Prostate gland (tissue), 2 donors: ENCODE results near the gene MAP4K4. TPM values are rescaled to one million over a fixed set of nuclear protein-coding genes. Genes with fewer than 3 reads are reported as not detected.

Experiments
- DNase-seq: peaks from one replicate; pipeline ENCODE4 v3.0.0-alpha.2; 2019; ENCODE audit warnings: low spot score
- H3K27ac ChIP-seq, 2 donors: fragments of 200-600 bp; sonication (generic); 2 replicates each; pipeline ENCODE4 v1.5.1; 2017 to 2019
- H3K27me3 ChIP-seq: fragments of 200-600 bp; sonication (generic); replicated peaks from 2 replicates; pipeline ENCODE4 v1.5.1; 2019; ENCODE audit not compliant: insufficient read depth
- H3K36me3 ChIP-seq, 2 donors: fragments of 200-600 bp; sonication (generic); 1 replicate in 1 of 2; 2 replicates in 1 of 2; pipeline versions ENCODE4 v1.5.1 to v1.8.1; 2017 to 2019
- H3K4me1 ChIP-seq: fragments of 200-600 bp; sonication (generic); replicated peaks from 2 replicates; pipeline ENCODE4 v1.5.1; 2019
- H3K4me3 ChIP-seq, 2 donors: fragments of 200-600 bp; sonication (generic); 2 replicates each; pipeline ENCODE4 v1.5.1; 2017 to 2019
- H3K9me3 ChIP-seq: fragments of 200-600 bp; sonication (generic); 2 replicates; pipeline ENCODE4 v1.5.1; 2017
- POLR2A ChIP-seq: fragments of 450-650 bp; IDR thresholded peaks from one replicate; pipeline ENCODE4 v1.6.1; 2016; ENCODE audit warnings: antibody characterized with exemption, mild to moderate bottlenecking
- POLR2AphosphoS5 ChIP-seq: sonication (generic); formaldehyde crosslinking; IDR thresholded peaks from one replicate; pipeline ENCODE4 v1.6.1; 2017; ENCODE audit warnings: antibody characterized with exemption
- WGBS: methylation state at CpG from one replicate; pipeline ENCODE4 v1.1.5; 2018; 5-methylcytosine and 5-hydroxymethylcytosine counted together
- intact Hi-C: fragments of 100-400 bp; cut with DNase I; formaldehyde crosslinking; loops from one replicate; pipeline ENCODE4 v1.14.2; 2022
- total RNA-seq, 2 donors: library from RNA; depleted of rRNA; stranded (reverse); fragments of >200 nt; gene quantifications; one replicate each; pipeline ENCODE4 v1.1.0, GENCODE V29; 2016
- TF ChIP-seq, protein P1 (sequence below), 4 experiments: fragments of 200-600 bp in 2 of 4; fragments of 450-650 bp in 2 of 4; sonication (generic) in 2 of 4; IDR thresholded peaks; 1 replicate in 3 of 4; 2 replicates in 1 of 4; pipeline ENCODE4 v1.5.1; 2016 to 2019; ENCODE audit warnings: antibody characterized with exemption in 4 of 4, mild to moderate bottlenecking in 2 of 4, moderate library complexity in 2 of 4

Gene MAP4K4
- total RNA-seq, 2 donors from 2014 or later, result 23.6 to 107 TPM

DNA sequence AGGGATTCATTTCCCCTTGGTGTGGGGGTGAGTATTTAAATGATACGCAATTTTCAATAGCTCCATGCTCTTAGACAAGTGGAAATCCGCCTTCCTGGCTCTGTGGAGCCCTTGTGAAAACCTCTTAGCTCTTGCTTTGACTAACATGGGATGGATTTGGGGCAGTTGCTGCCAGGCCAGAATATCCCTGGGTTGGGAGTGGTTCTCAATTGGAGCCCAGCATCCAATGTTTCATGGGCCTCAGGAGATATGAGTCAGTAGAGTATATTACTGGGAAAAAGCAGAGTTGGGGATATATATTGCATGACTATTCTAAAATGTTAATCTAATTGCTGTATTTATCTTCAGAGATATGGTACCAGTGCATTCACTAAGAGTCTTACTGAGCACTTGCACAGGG, 189.8 kb downstream of the MAP4K4 start:
- DNase-seq, result no peak
- WGBS, result 98% methylated on average over 2 of the region's 2 CpGs
- H3K36me3 ChIP-seq, result no peaks in the 10 kb centered on the region
- no peak overlapping the region for H3K27ac ChIP-seq
- H3K27me3 ChIP-seq, result no peaks in the 10 kb centered on the region
- intact Hi-C loops, result loop anchor here (10.0 kb wide), 1 partner anchor 287 kb away; no protein-coding TSS in a partner anchor
- no peak overlapping the region for H3K4me3 ChIP-seq
- TF ChIP-seq, protein P1, sequence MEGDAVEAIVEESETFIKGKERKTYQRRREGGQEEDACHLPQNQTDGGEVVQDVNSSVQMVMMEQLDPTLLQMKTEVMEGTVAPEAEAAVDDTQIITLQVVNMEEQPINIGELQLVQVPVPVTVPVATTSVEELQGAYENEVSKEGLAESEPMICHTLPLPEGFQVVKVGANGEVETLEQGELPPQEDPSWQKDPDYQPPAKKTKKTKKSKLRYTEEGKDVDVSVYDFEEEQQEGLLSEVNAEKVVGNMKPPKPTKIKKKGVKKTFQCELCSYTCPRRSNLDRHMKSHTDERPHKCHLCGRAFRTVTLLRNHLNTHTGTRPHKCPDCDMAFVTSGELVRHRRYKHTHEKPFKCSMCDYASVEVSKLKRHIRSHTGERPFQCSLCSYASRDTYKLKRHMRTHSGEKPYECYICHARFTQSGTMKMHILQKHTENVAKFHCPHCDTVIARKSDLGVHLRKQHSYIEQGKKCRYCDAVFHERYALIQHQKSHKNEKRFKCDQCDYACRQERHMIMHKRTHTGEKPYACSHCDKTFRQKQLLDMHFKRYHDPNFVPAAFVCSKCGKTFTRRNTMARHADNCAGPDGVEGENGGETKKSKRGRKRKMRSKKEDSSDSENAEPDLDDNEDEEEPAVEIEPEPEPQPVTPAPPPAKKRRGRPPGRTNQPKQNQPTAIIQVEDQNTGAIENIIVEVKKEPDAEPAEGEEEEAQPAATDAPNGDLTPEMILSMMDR (IDR thresholded peaks at IDR 0.05), result no peak
- TF ChIP-seq POLR2AphosphoS5 (no peak), POLR2A (no peak)
- peaks cover 6% of the 10 kb centered on the region for H3K4me1 ChIP-seq
- no peaks in the 10 kb centered on the region for H3K9me3 ChIP-seq

DNA sequence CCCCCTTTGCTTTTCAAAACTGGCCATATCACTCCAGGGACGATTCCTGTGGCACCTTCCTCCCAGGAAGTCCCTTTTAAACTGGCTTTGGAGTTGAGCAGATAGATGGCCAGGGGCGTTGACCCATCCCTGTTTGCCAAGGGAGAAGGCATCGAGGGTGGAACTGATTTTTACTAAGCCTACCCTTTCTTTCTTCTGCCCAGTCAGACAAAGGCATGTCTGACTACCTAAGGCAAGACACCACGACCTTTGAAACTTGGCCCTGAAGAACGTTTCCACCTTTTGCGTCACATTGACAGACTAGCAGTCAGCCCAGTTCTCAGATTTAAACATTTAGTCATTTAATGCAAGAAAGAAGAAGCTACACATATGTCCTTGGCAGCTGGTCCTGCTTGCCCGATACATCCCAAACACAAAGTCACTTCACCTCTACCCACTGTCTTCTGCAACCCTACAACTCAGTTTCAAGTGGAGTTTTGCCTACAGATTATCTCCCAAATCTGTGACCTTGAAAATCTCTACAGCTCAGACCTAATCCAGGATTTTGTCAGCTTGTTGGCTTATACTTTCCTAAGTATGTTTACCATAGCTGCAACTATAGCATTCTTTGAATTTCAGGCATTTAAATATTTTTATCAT, 192.1 kb downstream of the MAP4K4 start:
- H3K4me3 ChIP-seq, result no peak overlapping the region
- no peak for DNase-seq
- no peaks in the 10 kb centered on the region for H3K36me3 ChIP-seq
- no peaks in the 10 kb centered on the region for H3K9me3 ChIP-seq
- 94% methylated on average over 7 of the region's 7 CpGs for WGBS
- TF ChIP-seq POLR2A (no peak), POLR2AphosphoS5 (no peak)
- TF ChIP-seq, protein P1 (IDR thresholded peaks at IDR 0.05), result no peak
- no peak overlapping the region for H3K27ac ChIP-seq
- H3K27me3 ChIP-seq, result no peaks in the 10 kb centered on the region
- intact Hi-C loops, result loop anchor here (10.0 kb wide), 1 partner anchor 285 kb away; no protein-coding TSS in a partner anchor
- H3K4me1 ChIP-seq, result peaks cover 1% of the 10 kb centered on the region

DNA sequence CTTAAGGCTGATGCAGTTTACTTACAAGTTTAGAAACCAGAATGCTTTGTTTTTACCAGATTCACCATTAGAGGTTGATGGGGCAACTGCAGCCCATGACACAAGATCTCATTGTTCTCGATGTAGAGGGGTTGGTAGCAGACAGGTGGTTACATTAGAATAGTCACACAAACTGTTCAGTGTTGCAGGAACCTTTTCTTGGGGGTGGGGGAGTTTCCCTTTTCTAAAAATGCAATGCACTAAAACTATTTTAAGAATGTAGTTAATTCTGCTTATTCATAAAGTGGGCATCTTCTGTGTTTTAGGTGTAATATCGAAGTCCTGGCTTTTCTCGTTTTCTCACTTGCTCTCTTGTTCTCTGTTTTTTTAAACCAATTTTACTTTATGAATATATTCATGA, 194.9 kb downstream of the MAP4K4 start:
- no peaks in the 10 kb centered on the region for H3K9me3 ChIP-seq
- H3K4me3 ChIP-seq, result no peak overlapping the region
- no peak for DNase-seq
- intact Hi-C loops, result no loop called here
- no peaks in the 10 kb centered on the region for H3K27me3 ChIP-seq
- H3K4me1 ChIP-seq, result no peaks in the 10 kb centered on the region
- TF ChIP-seq, protein P1 (IDR thresholded peaks at IDR 0.05), result no peak
- TF ChIP-seq POLR2AphosphoS5, result no peak
- TF ChIP-seq POLR2A, result no peak
- WGBS, result 90% methylated on average over 3 of the region's 3 CpGs
- H3K27ac ChIP-seq, result no peak overlapping the region
- no peaks in the 10 kb centered on the region for H3K36me3 ChIP-seq

DNA sequence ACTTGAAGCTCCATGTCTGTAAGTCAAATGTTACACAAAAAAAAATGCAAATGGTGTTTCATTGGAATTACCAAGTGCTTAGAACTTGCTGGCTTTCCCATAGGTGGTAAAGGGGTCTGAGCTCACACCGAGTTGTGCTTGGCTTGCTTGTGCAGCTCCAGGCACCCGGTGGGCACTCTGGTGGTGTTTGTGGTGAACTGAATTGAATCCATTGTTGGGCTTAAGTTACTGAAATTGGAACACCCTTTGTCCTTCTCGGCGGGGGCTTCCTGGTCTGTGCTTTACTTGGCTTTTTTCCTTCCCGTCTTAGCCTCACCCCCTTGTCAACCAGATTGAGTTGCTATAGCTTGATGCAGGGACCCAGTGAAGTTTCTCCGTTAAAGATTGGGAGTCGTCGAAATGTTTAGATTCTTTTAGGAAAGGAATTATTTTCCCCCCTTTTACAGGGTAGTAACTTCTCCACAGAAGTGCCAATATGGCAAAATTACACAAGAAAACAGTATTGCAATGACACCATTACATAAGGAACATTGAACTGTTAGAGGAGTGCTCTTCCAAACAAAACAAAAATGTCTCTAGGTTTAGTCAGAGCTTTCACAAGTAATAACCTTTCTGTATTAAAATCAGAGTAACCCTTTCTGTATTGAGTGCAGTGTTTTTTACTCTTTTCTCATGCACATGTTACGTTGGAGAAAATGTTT, 196.3 kb downstream of the MAP4K4 start:
- DNase-seq, result no peak
- no peak overlapping the region for H3K27ac ChIP-seq
- no peaks in the 10 kb centered on the region for H3K36me3 ChIP-seq
- TF ChIP-seq, protein P1 (IDR thresholded peaks at IDR 0.05), result no peak
- TF ChIP-seq POLR2AphosphoS5 (no peak), POLR2A (no peak)
- 77% methylated on average over 9 of the region's 9 CpGs for WGBS
- no peaks in the 10 kb centered on the region for H3K27me3 ChIP-seq
- no peaks in the 10 kb centered on the region for H3K4me1 ChIP-seq
- H3K9me3 ChIP-seq, result no peaks in the 10 kb centered on the region
- intact Hi-C loops, result no loop called here
- H3K4me3 ChIP-seq, result no peak overlapping the region

DNA sequence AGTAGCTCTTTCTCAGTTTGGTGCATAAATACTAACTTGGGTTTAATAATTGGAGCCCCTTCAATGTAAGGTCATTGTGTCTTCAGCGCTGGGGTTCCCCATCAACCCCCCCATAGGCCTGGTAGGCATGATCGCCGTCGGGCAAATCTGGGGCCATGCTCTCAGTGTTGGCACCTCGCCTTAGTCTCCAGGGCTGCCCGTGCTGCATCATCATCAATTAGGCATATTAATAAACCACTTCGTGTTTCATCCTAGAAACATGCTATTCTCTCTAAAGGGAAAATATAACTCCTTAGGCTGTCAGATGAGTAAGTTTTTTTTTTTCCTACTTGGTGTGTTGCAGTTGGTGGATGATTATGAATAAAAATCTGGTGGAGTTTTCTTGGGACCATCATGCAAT, 197.5 kb downstream of the MAP4K4 start:
- Histone ChIP-seq H3K9me3 (no peaks in the 10 kb centered on the region), H3K27ac (no peak overlapping the region), H3K4me1 (no peaks in the 10 kb centered on the region), H3K36me3 (no peaks in the 10 kb centered on the region), H3K27me3 (no peaks in the 10 kb centered on the region), H3K4me3 (no peak overlapping the region)
- intact Hi-C loops, result no loop called here
- DNase-seq, result no peak
- 86% methylated on average over 7 of the region's 7 CpGs for WGBS
- no peak for TF ChIP-seq POLR2A
- no peak for TF ChIP-seq POLR2AphosphoS5
- TF ChIP-seq, protein P1 (IDR thresholded peaks at IDR 0.05), result no peak
